ENCODE data around the gene HTR5A. TPM values are rescaled to one million over a fixed set of nuclear protein-coding genes. Genes with fewer than 3 reads are reported as not detected.

The HTR5A gene
- polyA plus RNA-seq, 1 of the 3 experiments (the other 2 are of a cell fraction) = not detected

- no peak for TF ChIP-seq POLR2AphosphoS5 (IDR thresholded peaks at IDR 0.05; ENCODE audit: low read depth, low read length)
- no peak for TF ChIP-seq ELF1 (IDR thresholded peaks at IDR 0.05)
Observed at GRCh38 chr7:155054761-155055160, 15.4 kb upstream of the HTR5A start (continued).

GRCh38 chr7:155057076-155057475, 13.0 kb upstream of the HTR5A start:
- H2AFZ ChIP-seq (ENCODE audit: low read depth) = no peak overlapping the region
- 0 out of 2 replicates have a peak, but pooled peaks cover 4% of the 10 kb centered on the region for H4K20me1 ChIP-seq (ENCODE audit: insufficient read depth)
- H3K9me2 ChIP-seq = no peaks in the 10 kb centered on the region
- POLR2A ChIA-PET = no interaction called here
- H3K9ac ChIP-seq = no peak overlapping the region
- TF ChIP-seq ELF1 (IDR thresholded peaks at IDR 0.05) = no peak
- no peak for TF ChIP-seq CTCF (IDR thresholded peaks at IDR 0.05)
- TF ChIP-seq USF2 (IDR thresholded peaks at IDR 0.05; ENCODE audit: borderline replicate concordance, low read depth, low read length) = no peak
- no peak for TF ChIP-seq REST (IDR thresholded peaks at IDR 0.05; ENCODE audit: low read depth, low read length)
- no peak for TF ChIP-seq TAF1 (IDR thresholded peaks at IDR 0.05; ENCODE audit: borderline replicate concordance, low read depth, low read length)
- no peak for TF ChIP-seq SIN3A (IDR thresholded peaks at IDR 0.05; ENCODE audit: borderline replicate concordance, low read depth, low read length)
- no peak for TF ChIP-seq EP300 (IDR thresholded peaks at IDR 0.05; ENCODE audit: borderline replicate concordance in 1 of 2, low read depth in 1 of 2, low read length in 1 of 2)
- DNase-seq = no peak
- no peaks in the 10 kb centered on the region for H3K9me3 ChIP-seq
- no peaks in the 10 kb centered on the region for H3K36me3 ChIP-seq (replicated peaks in 1 of 2; ENCODE audit: control insufficient read depth in 1 of 2, insufficient read depth in 2 of 2, low read length in 1 of 2)
- no peaks in the 10 kb centered on the region for H3K4me1 ChIP-seq (ENCODE audit: control insufficient read depth in 1 of 2, insufficient read depth in 2 of 2, low read depth in 1 of 2, low read length in 1 of 2)
- 14% methylated on average over 7 of the region's 7 CpGs for WGBS (ENCODE audit: low lambda C conversion rate)
- H3K4me3 ChIP-seq (ENCODE audit: low read depth in 2 of 2, low read length in 1 of 2) = no peak overlapping the region
- CTCF ChIA-PET = no interaction called here
- no peak overlapping the region for H3K27ac ChIP-seq (ENCODE audit: low read depth in 2 of 2, low read length in 1 of 2)
- no peak overlapping the region for H3K4me2 ChIP-seq
- H3F3A ChIP-seq (replicated peaks; ENCODE audit: insufficient read depth) = no peaks in the 10 kb centered on the region
- H3K79me2 ChIP-seq (ENCODE audit: insufficient read depth) = no peaks in the 10 kb centered on the region
- peaks cover 7% of the 10 kb centered on the region; the same call in 1 of the 2 replicates for H3K27me3 ChIP-seq (ENCODE audit: insufficient read depth)

All from SK-N-SH (cell line).